ENCODE results near the gene ASGR2.

The ASGR2 gene

GRCh38 chr17:7058831-7059447 is 55.7 kb downstream of the ASGR2 start:
- no peak for DNase-seq

GRCh38 chr17:7056386-7056785 is 58.2 kb downstream of the ASGR2 start:
- no peak for DNase-seq

Data from cortex of kidney (tissue), 1 donor.